HEK293T (cell line): Measurements from ENCODE around the gene DUS2.

Experiments used
- BHLHE40 ChIP-seq: fragments of 450-650 bp; IDR thresholded peaks from 2 replicates; pipeline ENCODE4 v1.6.1; 2016; ENCODE audit warnings: mild to moderate bottlenecking, moderate library complexity, borderline replicate concordance
- ELF4 ChIP-seq: fragments of 450-650 bp; IDR thresholded peaks from 2 replicates; pipeline ENCODE4 v1.6.1; 2017; ENCODE audit warnings: antibody characterized with exemption
- FOXA1 ChIP-seq: fragments of 450-650 bp; IDR thresholded peaks from 2 replicates; pipeline ENCODE4 v1.6.1; 2016; ENCODE audit warnings: mild to moderate bottlenecking
- FOXK2 ChIP-seq: fragments of 450-650 bp; IDR thresholded peaks from 2 replicates; pipeline ENCODE4 v1.6.1; 2016; ENCODE audit warnings: mild to moderate bottlenecking
- FOXM1 ChIP-seq: fragments of 450-650 bp; IDR thresholded peaks from 2 replicates; pipeline ENCODE4 v1.6.1; 2017; ENCODE audit warnings: mild to moderate bottlenecking, borderline replicate concordance
- PKNOX1 ChIP-seq: fragments of 450-650 bp; IDR thresholded peaks from 2 replicates; pipeline ENCODE4 v1.6.1; 2016
- SP1 ChIP-seq: fragments of 450-650 bp; IDR thresholded peaks from 2 replicates; pipeline ENCODE4 v1.6.1; 2017

- TF ChIP-seq ELF4 (no peak), BHLHE40 (no peak), SP1 (no peak), FOXM1 (no peak), PKNOX1 (no peak), FOXK2 (no peak), FOXA1 (no peak)
Observed at GRCh38 chr16:68072038-68072695, 49.1 kb downstream of the DUS2 start.
